Mesendoderm (in vitro differentiated cells): ENCODE data around the gene SLC7A8.
"Not testable (repeated sequence)": the region's sequence is repeated elsewhere in the genome, so short reads cannot be mapped to it uniquely, and the experiment has no call there.

ENCODE experiments used
- DNase-seq: peaks from one replicate; pipeline ENCODE4 v3.0.0; 2013
- H2AK5ac ChIP-seq: 2 replicates; pipeline ENCODE4 v1.6.1; 2013; ENCODE audit warnings: low read length, inconsistent platforms
- H2BK120ac ChIP-seq: 2 replicates; pipeline ENCODE4 v1.6.1; 2013; ENCODE audit warnings: low read depth, mild to moderate bottlenecking, low read length, moderate library complexity, mixed read lengths
- H2BK15ac ChIP-seq: replicated peaks from 2 replicates; pipeline ENCODE4 v1.6.1; 2013; ENCODE audit warnings: low read depth, mild to moderate bottlenecking, moderate library complexity
- H2BK5ac ChIP-seq: 2 replicates; pipeline ENCODE4 v1.6.1; 2013; ENCODE audit warnings: low read length, inconsistent platforms
- H3K18ac ChIP-seq: 2 replicates; pipeline ENCODE4 v1.6.1; 2013; ENCODE audit warnings: mild to moderate bottlenecking, low read length, mixed read lengths
- H3K23ac ChIP-seq: one replicate; pipeline ENCODE4 v1.6.1; 2013; ENCODE audit warnings: low read length
- H3K27ac ChIP-seq: 2 replicates; pipeline ENCODE4 v1.5.1; 2013; ENCODE audit warnings: low read depth, mild to moderate bottlenecking, inconsistent platforms, low read length, moderate library complexity
- H3K27me3 ChIP-seq: 2 replicates; pipeline ENCODE4 v1.6.1; 2013; ENCODE audit warnings: low read length, control low read depth, mild to moderate bottlenecking, inconsistent platforms; ENCODE audit not compliant: insufficient read depth, poor library complexity
- H3K36me3 ChIP-seq: 2 replicates; pipeline ENCODE4 v1.6.1; 2013; ENCODE audit warnings: low read length, inconsistent platforms; ENCODE audit not compliant: control insufficient read depth, insufficient read depth
- H3K4ac ChIP-seq: one replicate; pipeline ENCODE4 v1.6.1; 2013; ENCODE audit warnings: low read depth, mild to moderate bottlenecking, low read length, moderate library complexity
- H3K4me1 ChIP-seq: 2 replicates; pipeline ENCODE4 v1.6.1; 2013; ENCODE audit warnings: low read depth, low read length, inconsistent platforms; ENCODE audit not compliant: control insufficient read depth
- H3K4me2 ChIP-seq: 2 replicates; pipeline ENCODE4 v1.6.1; 2013; ENCODE audit warnings: low read length
- H3K4me3 ChIP-seq: 2 replicates; pipeline ENCODE4 v1.5.1; 2013; ENCODE audit warnings: mild to moderate bottlenecking, low read length
- H3K56ac ChIP-seq: one replicate; pipeline ENCODE4 v1.6.1; 2013; ENCODE audit warnings: low read length
- H3K79me1 ChIP-seq: 2 replicates; pipeline ENCODE4 v1.6.1; 2013; ENCODE audit warnings: low read length, inconsistent platforms
- H3K79me2 ChIP-seq: 2 replicates; pipeline ENCODE4 v1.6.1; 2013; ENCODE audit warnings: mild to moderate bottlenecking, low read length; ENCODE audit not compliant: control insufficient read depth, insufficient read depth
- H3K9ac ChIP-seq: 2 replicates; pipeline ENCODE4 v1.6.1; 2013; ENCODE audit warnings: low read length, inconsistent platforms
- H4K5ac ChIP-seq: one replicate; pipeline ENCODE4 v1.6.1; 2013; ENCODE audit warnings: low read length
- H4K8ac ChIP-seq: one replicate; pipeline ENCODE4 v1.6.1; 2013; ENCODE audit warnings: low read depth, mild to moderate bottlenecking, control low read depth, low read length, moderate library complexity
- WGBS: extraction: QIAGEN DNeasy Blood & Tissue Kit; methylation state at CpG from one replicate; pipeline ENCODE4 v1.1.7; 2013; ENCODE audit warnings: low lambda C conversion rate, missing lambda C conversion rate; ENCODE audit not compliant: insufficient coverage; ENCODE audit errors: extremely low coverage; 5-methylcytosine and 5-hydroxymethylcytosine counted together

SLC7A8 gene

DNA sequence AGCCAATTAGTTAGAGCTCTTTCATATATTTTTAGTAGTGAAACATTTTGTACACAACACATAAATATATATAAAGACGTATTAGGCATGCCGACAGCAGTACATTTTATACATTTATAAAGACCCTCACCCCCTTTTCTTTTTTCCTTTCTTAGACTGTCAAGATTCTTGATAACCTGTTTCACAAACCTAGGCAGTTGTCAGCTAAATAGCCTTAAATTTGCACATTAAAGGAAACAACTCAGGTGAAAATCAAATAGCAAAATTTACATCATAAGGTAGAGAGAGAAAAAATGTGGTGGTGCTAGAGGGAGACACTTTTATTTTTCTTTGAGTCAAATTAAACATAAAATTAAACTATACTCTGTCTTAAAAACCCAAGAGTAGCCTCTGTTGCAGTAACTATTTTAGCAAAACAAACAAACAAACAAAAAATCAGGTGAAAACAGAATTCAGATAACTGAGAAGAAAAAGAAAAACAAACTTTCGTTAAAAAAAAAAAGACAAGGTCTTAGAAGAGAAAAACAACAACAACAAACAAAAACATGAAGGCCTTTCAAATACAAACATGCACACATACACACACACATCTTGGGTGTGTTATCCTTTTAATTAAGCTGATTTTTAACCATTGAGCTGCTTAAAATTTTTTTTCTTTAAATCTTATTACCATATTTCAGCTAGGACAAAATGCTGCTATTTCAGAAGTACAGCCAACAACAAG is 23.1 kb upstream of the SLC7A8 start:
- Histone ChIP-seq H4K5ac (no peak overlapping the region), H3K36me3 (no peaks in the 10 kb centered on the region), H3K27me3 (no peaks in the 10 kb centered on the region), H2AK5ac (no peak overlapping the region), H3K79me1 (no peaks in the 10 kb centered on the region), H3K4me2 (no peak overlapping the region), H3K56ac (peak overlapping the region; percentile 22), H3K4me3 (no peak overlapping the region), H3K79me2 (no peaks in the 10 kb centered on the region), H3K4ac (no peak overlapping the region), H3K27ac (no peak overlapping the region), H4K8ac (no peak overlapping the region), H2BK5ac (no peak overlapping the region), H2BK15ac (peak overlapping the region; percentile 19), H3K18ac (no peak overlapping the region), H3K23ac (no peak overlapping the region), H3K4me1 (peaks cover 3% of the 10 kb centered on the region), H2BK120ac (no peak overlapping the region), H3K9ac (no peak overlapping the region)
- DNase-seq: no peak
- WGBS: no CpG with 5 or more reads among the region's 3 CpGs

GRCh38 chr14:23202001-23202400 is 18.5 kb upstream of the SLC7A8 start:
- Histone ChIP-seq H3K4me3 (no peak overlapping the region), H3K4ac (no peak overlapping the region), H3K27ac (no peak overlapping the region), H2AK5ac (no peak overlapping the region), H3K18ac (no peak overlapping the region), H3K79me1 (no peaks in the 10 kb centered on the region), H3K36me3 (no peaks in the 10 kb centered on the region), H4K8ac (no peak overlapping the region), H3K23ac (no peak overlapping the region), H3K56ac (no peak overlapping the region), H2BK120ac (no peak overlapping the region), H3K79me2 (no peaks in the 10 kb centered on the region), H2BK15ac (no peak overlapping the region), H3K4me1 (peaks cover 3% of the 10 kb centered on the region), H3K4me2 (no peak overlapping the region), H3K27me3 (no peaks in the 10 kb centered on the region), H2BK5ac (no peak overlapping the region), H4K5ac (no peak overlapping the region), H3K9ac (no peak overlapping the region)
- WGBS: no CpG with 5 or more reads among the region's 7 CpGs
- no peak for DNase-seq

- Histone ChIP-seq H3K18ac (peak overlapping the region; percentile 99), H3K4ac (peak overlapping the region; percentile 96), H3K27ac (peak overlapping the region; percentile 94), H2BK5ac (peak overlapping the region; percentile 99), H3K56ac (peak overlapping the region; percentile 81), H2AK5ac (peak overlapping the region; percentile 88), H3K9ac (peak overlapping the region; percentile 32), H2BK15ac (peak overlapping the region; percentile 100), H2BK120ac (peak overlapping the region; percentile 99), H4K5ac (peak overlapping the region; percentile 47)
- H3K36me3 ChIP-seq, H3K4me2 ChIP-seq, H3K79me2 ChIP-seq, H3K79me1 ChIP-seq, H3K4me3 ChIP-seq, H3K4me1 ChIP-seq, H3K23ac ChIP-seq, H4K8ac ChIP-seq, H3K27me3 ChIP-seq: not testable (repeated sequence)
- WGBS: no CpG with 5 or more reads among the region's 1 CpG
- peak; percentile 92 for DNase-seq
These were observed 15.7 kb upstream of the SLC7A8 start for GRCh38 chr14:23199141-23199540.

DNA sequence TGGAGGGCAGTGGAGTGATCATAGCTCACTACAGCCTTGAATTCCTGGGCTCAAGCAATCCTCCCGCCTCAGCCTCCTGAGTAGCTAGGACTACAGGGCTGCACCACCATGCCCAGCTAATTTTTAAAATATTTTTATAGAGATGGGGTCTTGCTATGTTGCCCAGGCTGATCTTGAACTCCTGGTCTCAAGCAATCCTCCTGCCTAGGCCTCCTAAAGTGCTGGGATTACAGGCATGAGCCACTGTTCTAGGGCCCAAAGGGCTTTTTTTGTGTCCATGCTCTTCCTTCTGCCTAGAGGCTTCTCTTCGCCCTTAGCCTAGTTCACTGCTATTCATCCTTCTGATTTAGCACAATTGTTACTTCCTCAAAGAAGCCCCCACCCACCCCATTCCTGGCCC is 13.0 kb upstream of the SLC7A8 start:
- not testable (repeated sequence) for H3K4me2 ChIP-seq, H4K8ac ChIP-seq, H3K79me1 ChIP-seq, H3K4me1 ChIP-seq, H3K27me3 ChIP-seq, DNase-seq, H3K9ac ChIP-seq, H3K23ac ChIP-seq, H3K27ac ChIP-seq, H2BK5ac ChIP-seq, H2AK5ac ChIP-seq, H4K5ac ChIP-seq, H3K4me3 ChIP-seq, H2BK120ac ChIP-seq, H3K36me3 ChIP-seq, H3K79me2 ChIP-seq
- Histone ChIP-seq H3K56ac (peak overlapping the region; percentile 65), H3K4ac (peak overlapping the region; percentile 78), H3K18ac (peak overlapping the region; percentile 83), H2BK15ac (peak overlapping the region; percentile 67)
- WGBS: no CpG with 5 or more reads among the region's 2 CpGs

DNA sequence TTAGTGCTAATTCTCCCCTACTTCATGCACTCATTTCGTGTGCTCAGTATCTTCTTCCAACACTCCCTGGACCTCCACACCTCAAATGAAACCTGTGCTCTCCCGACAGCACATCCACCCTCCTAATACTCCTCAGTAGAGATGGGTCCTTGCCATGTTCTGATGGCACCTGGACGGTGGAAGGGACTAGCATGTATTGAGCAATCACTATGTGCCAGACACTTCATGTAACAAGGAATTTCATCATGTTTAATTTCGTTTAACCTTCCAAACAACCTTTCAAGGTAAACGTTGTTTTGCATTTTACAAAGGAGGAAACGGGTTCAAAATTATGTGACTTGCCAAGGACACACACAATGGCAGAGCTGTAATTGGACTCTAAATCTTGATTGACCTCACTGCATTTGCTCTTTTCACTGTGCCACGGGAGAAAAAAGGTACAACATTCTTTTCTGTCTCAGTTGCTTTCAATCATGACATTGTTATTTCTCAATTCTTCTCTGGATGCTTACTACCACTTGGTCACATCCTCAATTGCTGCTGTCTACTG is 12.2 kb upstream of the SLC7A8 start:
- Histone ChIP-seq H2BK5ac (no peak overlapping the region), H3K79me1 (no peaks in the 10 kb centered on the region), H3K4me3 (no peak overlapping the region), H3K27me3 (no peaks in the 10 kb centered on the region), H2BK120ac (no peak overlapping the region), H3K4me2 (no peak overlapping the region), H3K4me1 (peaks cover 3% of the 10 kb centered on the region), H4K8ac (no peak overlapping the region), H3K56ac (no peak overlapping the region), H3K79me2 (no peaks in the 10 kb centered on the region), H3K36me3 (no peaks in the 10 kb centered on the region), H3K9ac (no peak overlapping the region), H2AK5ac (no peak overlapping the region), H4K5ac (no peak overlapping the region), H2BK15ac (no peak overlapping the region), H3K4ac (no peak overlapping the region), H3K23ac (no peak overlapping the region), H3K18ac (no peak overlapping the region), H3K27ac (no peak overlapping the region)
- no CpG with 5 or more reads among the region's 7 CpGs for WGBS
- no peak for DNase-seq

DNA sequence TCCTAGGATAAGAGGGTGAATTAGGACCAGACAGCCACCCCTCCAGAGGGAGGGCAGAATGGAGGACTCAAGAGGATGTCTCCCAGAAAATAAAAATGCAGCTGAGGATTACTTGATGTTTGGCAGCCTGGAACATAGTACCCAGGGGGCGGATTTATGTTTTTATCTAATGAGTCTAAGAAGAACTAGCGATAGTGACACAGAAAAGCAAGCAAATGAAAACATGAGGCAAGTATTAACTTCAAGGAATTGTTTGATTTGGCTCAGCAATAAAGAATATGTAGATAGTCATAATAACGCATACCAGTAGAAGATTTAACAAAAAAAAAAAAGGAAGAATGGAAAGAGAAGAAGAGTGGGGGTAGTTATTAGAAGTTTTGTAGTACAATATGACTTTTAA is 10.0 kb upstream of the SLC7A8 start:
- Histone ChIP-seq H4K8ac (no peak overlapping the region), H3K4ac (no peak overlapping the region), H3K79me2 (no peaks in the 10 kb centered on the region), H3K56ac (no peak overlapping the region), H3K23ac (no peak overlapping the region), H3K4me1 (no peaks in the 10 kb centered on the region), H2AK5ac (no peak overlapping the region), H3K27me3 (no peaks in the 10 kb centered on the region), H2BK120ac (no peak overlapping the region), H3K18ac (no peak overlapping the region), H4K5ac (no peak overlapping the region), H3K9ac (no peak overlapping the region), H3K4me2 (no peak overlapping the region), H3K27ac (no peak overlapping the region), H2BK5ac (no peak overlapping the region), H3K36me3 (no peaks in the 10 kb centered on the region), H3K4me3 (no peak overlapping the region), H2BK15ac (no peak overlapping the region), H3K79me1 (no peaks in the 10 kb centered on the region)
- no peak for DNase-seq
- 100% methylated on average over 1 of the region's 3 CpGs for WGBS
